Fibroblast of skin of scalp (primary cell): ENCODE results near the gene TIAL1. TPM values are rescaled to one million over a fixed set of nuclear protein-coding genes. Genes with fewer than 3 reads are reported as not detected.
"Not testable (repeated sequence)": the region's sequence is repeated elsewhere in the genome, so short reads cannot be mapped to it uniquely, and the experiment has no call there.

Experiments
- DNase-seq: peaks from one replicate; pipeline ENCODE4 v3.0.0-alpha.2; 2013
- polyA plus RNA-seq, 2 experiments: library from polyadenylated mRNA; unstranded; fragments of 120-200 nt; gene quantifications; one replicate each; pipeline ENCODE4 v1.2.1, GENCODE V29; 2013; ENCODE audit not compliant: insufficient read length in 2 of 2

Gene TIAL1
- polyA plus RNA-seq (2013, experiment 1 of 2; ENCODE audit: insufficient read length): 118 TPM
- 127 TPM for polyA plus RNA-seq (2013, experiment 2 of 2; ENCODE audit: insufficient read length)

GRCh38 chr10:119596537-119597404 is at the start of gene TIAL1:
Gene TIAL1, minus strand, starts transcription at chr10:119596964. Its CDS starts 499 bp downstream, at chr10:119596465.
- peak; percentile 100 for DNase-seq

GRCh38 chr10:119644994-119645393 is 48.2 kb upstream of the TIAL1 start:
- no peak for DNase-seq

GRCh38 chr10:119644205-119644814 is 47.5 kb upstream of the TIAL1 start:
- DNase-seq: no peak

GRCh38 chr10:119643306-119644204 is 46.8 kb upstream of the TIAL1 start:
- no peak for DNase-seq

- DNase-seq: no peak
These were observed 45.9 kb upstream of the TIAL1 start for GRCh38 chr10:119642556-119643111.

GRCh38 chr10:119640875-119641526 is 44.2 kb upstream of the TIAL1 start:
- DNase-seq: no peak

- DNase-seq: no peak
These were observed 43.6 kb upstream of the TIAL1 start for GRCh38 chr10:119640384-119640783.

- no peak for DNase-seq
These were observed 42.2 kb upstream of the TIAL1 start for GRCh38 chr10:119638982-119639381.

GRCh38 chr10:119637631-119638030 is 40.9 kb upstream of the TIAL1 start:
- no peak for DNase-seq

GRCh38 chr10:119634219-119634544 is 37.4 kb upstream of the TIAL1 start:
- DNase-seq: no peak

- no peak for DNase-seq
These were observed 36.9 kb upstream of the TIAL1 start for GRCh38 chr10:119633538-119634218.

- DNase-seq: no peak
These were observed 33.5 kb upstream of the TIAL1 start for GRCh38 chr10:119630300-119630699.

- no peak for DNase-seq
These were observed 29.0 kb upstream of the TIAL1 start for GRCh38 chr10:119625570-119626280.

GRCh38 chr10:119621078-119621384 is 24.3 kb upstream of the TIAL1 start:
- no peak for DNase-seq

GRCh38 chr10:119620241-119621077 is 23.7 kb upstream of the TIAL1 start:
- peak; percentile 78 for DNase-seq

- not testable (repeated sequence) for DNase-seq
These were observed 23.0 kb upstream of the TIAL1 start for GRCh38 chr10:119619811-119620210.

GRCh38 chr10:119619215-119619614 is 22.5 kb upstream of the TIAL1 start:
- DNase-seq: no peak

- peak; percentile 36 for DNase-seq
These were observed 20.3 kb upstream of the TIAL1 start for GRCh38 chr10:119616882-119617570.

- DNase-seq: no peak
These were observed 17.9 kb upstream of the TIAL1 start for GRCh38 chr10:119614686-119615085.
